GM23338 (cell line): ENCODE data around the gene SYNE2. TPM values are rescaled to one million over a fixed set of nuclear protein-coding genes. Genes with fewer than 3 reads are reported as not detected.

Source experiments
- ATAC-seq: fragments of 200-7000 bp; cut with Tn5 transposase; 3 replicates; pipeline ENCODE4 v1.9.1; 2020
- DNase-seq: peaks from one replicate; pipeline ENCODE4 v3.0.0-alpha.2; 2015; ENCODE audit warnings: low spot score
- H2AFZ ChIP-seq: fragments of 200-600 bp; sonication (generic); 2 replicates; pipeline ENCODE4 v1.8.0; 2016; ENCODE audit warnings: antibody characterized with exemption, mild to moderate bottlenecking, moderate library complexity
- H3F3A ChIP-seq: fragments of 200-600 bp; sonication (generic); replicated peaks from 2 replicates; pipeline ENCODE4 v1.8.0; 2017; ENCODE audit warnings: antibody characterized with exemption, mixed run types, low read depth
- H3K27ac ChIP-seq: fragments of 200-600 bp; sonication (generic); 2 replicates; pipeline ENCODE4 v1.6.1; 2016; ENCODE audit warnings: low read depth
- H3K27me3 ChIP-seq: fragments of 200-600 bp; sonication (generic); 2 replicates; pipeline ENCODE4 v1.8.0; 2016; ENCODE audit warnings: mild to moderate bottlenecking, mixed run types, moderate library complexity; ENCODE audit not compliant: insufficient read depth
- H3K36me3 ChIP-seq: fragments of 200-600 bp; sonication (generic); 2 replicates; pipeline ENCODE4 v1.8.0; 2016; ENCODE audit warnings: mild to moderate bottlenecking; ENCODE audit not compliant: insufficient read depth
- H3K4me1 ChIP-seq: fragments of 200-600 bp; sonication (generic); 2 replicates; pipeline ENCODE4 v1.8.0; 2016; ENCODE audit warnings: mild to moderate bottlenecking, moderate library complexity; ENCODE audit not compliant: insufficient read depth
- H3K4me2 ChIP-seq: fragments of 200-600 bp; sonication (generic); 2 replicates; pipeline ENCODE4 v1.7.1; 2017; ENCODE audit warnings: mixed run types
- H3K4me3 ChIP-seq: fragments of 200-600 bp; sonication (generic); 2 replicates; pipeline ENCODE4 v1.6.1; 2016; ENCODE audit warnings: mixed run types
- H3K79me2 ChIP-seq: fragments of 200-600 bp; sonication (generic); replicated peaks from 2 replicates; pipeline ENCODE4 v1.8.0; 2017; ENCODE audit warnings: mild to moderate bottlenecking; ENCODE audit not compliant: insufficient read depth
- H3K9me2 ChIP-seq: fragments of 200-600 bp; sonication (generic); 2 replicates; pipeline ENCODE4 v1.8.0; 2017; ENCODE audit not compliant: insufficient read depth
- H4K20me1 ChIP-seq: fragments of 200-600 bp; sonication (generic); replicated peaks from 2 replicates; pipeline ENCODE4 v1.8.0; 2017; ENCODE audit warnings: mild to moderate bottlenecking; ENCODE audit not compliant: insufficient read depth
- H3K27ac Mint-ChIP-seq: 2 replicates; pipeline ENCODE4 v1.8.0; 2020; ENCODE audit warnings: inconsistent platforms, mild to moderate bottlenecking, moderate library complexity, mixed read lengths
- H3K27me3 Mint-ChIP-seq: 3 replicates; pipeline ENCODE4 v1.8.0; 2022; ENCODE audit warnings: low read depth, mild to moderate bottlenecking, moderate library complexity, mixed read lengths, inconsistent platforms; ENCODE audit not compliant: insufficient read depth, poor library complexity
- H3K36me3 Mint-ChIP-seq: 3 replicates; pipeline ENCODE4 v1.8.0; 2021; ENCODE audit warnings: low read depth, mild to moderate bottlenecking, inconsistent platforms, moderate library complexity, mixed read lengths
- H3K4me1 Mint-ChIP-seq: 3 replicates; pipeline ENCODE4 v1.8.0; 2020; ENCODE audit warnings: mild to moderate bottlenecking, inconsistent platforms, mixed read lengths
- H3K4me3 Mint-ChIP-seq: 3 replicates; pipeline ENCODE4 v1.8.0; 2021; ENCODE audit warnings: moderate library complexity, mild to moderate bottlenecking, inconsistent platforms, mixed read lengths
- H3K9me3 Mint-ChIP-seq: 3 replicates; pipeline ENCODE4 v1.8.0; 2020; ENCODE audit warnings: moderate library complexity, mild to moderate bottlenecking, inconsistent platforms, mixed read lengths
- CREB1 ChIP-seq: fragments of 250-450 bp; sonication (Bioruptor Pico); IDR thresholded peaks from 2 replicates; pipeline ENCODE4 v1.5.0; 2020; ENCODE audit warnings: low read depth, mild to moderate bottlenecking, moderate library complexity
- EZH2 ChIP-seq: fragments of 200-600 bp; sonication (generic); IDR thresholded peaks from one replicate; pipeline ENCODE4 v1.8.0; 2017; ENCODE audit warnings: antibody characterized with exemption, mild to moderate bottlenecking, low read depth; ENCODE audit not compliant: unreplicated experiment
- EZH2phosphoT487 ChIP-seq: fragments of 200-600 bp; sonication (generic); IDR thresholded peaks from one replicate; pipeline ENCODE4 v1.8.1; 2018; ENCODE audit warnings: antibody characterized with exemption; ENCODE audit not compliant: unreplicated experiment
- JUNB ChIP-seq: IDR thresholded peaks from one replicate; pipeline ENCODE4 v1.6.1; 2016; ENCODE audit warnings: antibody characterized with exemption; ENCODE audit not compliant: unreplicated experiment
- NANOG ChIP-seq: IDR thresholded peaks from 2 replicates; pipeline ENCODE4 v1.6.1; 2016; ENCODE audit warnings: antibody characterized with exemption, borderline replicate concordance
- POLR2AphosphoS5 ChIP-seq: IDR thresholded peaks from 2 replicates; pipeline ENCODE4 v1.6.1; 2016; ENCODE audit warnings: antibody characterized with exemption, low read depth
- STAT1 ChIP-seq: IDR thresholded peaks from one replicate; pipeline ENCODE4 v1.6.1; 2016; ENCODE audit warnings: antibody characterized with exemption; ENCODE audit not compliant: unreplicated experiment
- ZNF114 ChIP-seq: fragments of 250-450 bp; sonication (Bioruptor Pico); IDR thresholded peaks from 2 replicates; pipeline ENCODE4 v1.5.0; 2020; ENCODE audit warnings: mild to moderate bottlenecking, moderate library complexity
- polyA plus RNA-seq: library from polyadenylated mRNA; unstranded; fragments of >200 nt; fragmentation: Nextera tagmentation; extraction: Ambion mirVana; gene quantifications from 2 replicates; pipeline ENCODE4 v1.2.1, GENCODE V29; 2016
- total RNA-seq: library from RNA; depleted of rRNA; stranded (reverse); fragments of >200 nt; shearing (Covaris generic); gene quantifications from 2 replicates; pipeline ENCODE4 v1.2.3, GENCODE V29; 2014
- TF ChIP-seq, protein P1 (sequence below), 2 experiments: fragments of 200-600 bp in 1 of 2; sonication (generic) in 1 of 2; conservative IDR thresholded peaks; 2 replicates each; pipeline versions ENCODE4 v1.5.1 to v1.6.1; 2016 to 2017; ENCODE audit warnings: antibody characterized with exemption in 2 of 2, low read depth in 2 of 2, mild to moderate bottlenecking in 2 of 2, moderate library complexity in 1 of 2
- TF ChIP-seq, protein P2 (sequence below): IDR thresholded peaks from one replicate; pipeline ENCODE4 v1.6.1; 2018; ENCODE audit warnings: antibody characterized with exemption; ENCODE audit not compliant: unreplicated experiment
- TF ChIP-seq, protein P3 (sequence below): IDR thresholded peaks from 2 replicates; pipeline ENCODE4 v1.6.1; 2016; ENCODE audit warnings: antibody characterized with exemption
- TF ChIP-seq, protein P4 (sequence below): fragments of 250-450 bp; sonication (Bioruptor Pico); IDR thresholded peaks from 2 replicates; pipeline ENCODE4 v1.5.0; 2020; ENCODE audit warnings: mild to moderate bottlenecking, moderate library complexity

SYNE2 gene
- total and polyA plus RNA-seq, 2 experiments from 2014 or later, result 34.3 to 86.5 TPM

DNA sequence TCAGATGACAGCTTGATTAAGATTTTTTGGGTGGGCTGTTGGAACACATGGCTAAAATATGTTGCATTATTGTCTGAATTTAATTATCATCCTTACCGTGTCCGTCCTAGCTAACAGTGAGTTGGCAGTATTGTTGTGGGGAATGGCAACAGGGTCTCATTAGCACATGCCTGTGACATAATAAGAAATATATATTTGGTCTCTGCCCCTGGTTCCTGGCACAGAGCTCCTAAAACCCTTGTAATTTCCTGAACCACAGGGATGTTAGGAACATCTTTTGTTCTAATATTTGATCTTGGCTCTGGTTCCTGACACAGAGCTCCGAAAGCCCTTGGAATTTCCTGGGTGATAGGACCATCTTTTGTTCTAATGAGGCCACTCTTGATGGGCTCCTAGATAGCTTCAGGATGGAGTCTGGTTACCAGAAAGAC is 76.0 kb downstream of the SYNE2 start (continued):
- TF ChIP-seq, protein P1, sequence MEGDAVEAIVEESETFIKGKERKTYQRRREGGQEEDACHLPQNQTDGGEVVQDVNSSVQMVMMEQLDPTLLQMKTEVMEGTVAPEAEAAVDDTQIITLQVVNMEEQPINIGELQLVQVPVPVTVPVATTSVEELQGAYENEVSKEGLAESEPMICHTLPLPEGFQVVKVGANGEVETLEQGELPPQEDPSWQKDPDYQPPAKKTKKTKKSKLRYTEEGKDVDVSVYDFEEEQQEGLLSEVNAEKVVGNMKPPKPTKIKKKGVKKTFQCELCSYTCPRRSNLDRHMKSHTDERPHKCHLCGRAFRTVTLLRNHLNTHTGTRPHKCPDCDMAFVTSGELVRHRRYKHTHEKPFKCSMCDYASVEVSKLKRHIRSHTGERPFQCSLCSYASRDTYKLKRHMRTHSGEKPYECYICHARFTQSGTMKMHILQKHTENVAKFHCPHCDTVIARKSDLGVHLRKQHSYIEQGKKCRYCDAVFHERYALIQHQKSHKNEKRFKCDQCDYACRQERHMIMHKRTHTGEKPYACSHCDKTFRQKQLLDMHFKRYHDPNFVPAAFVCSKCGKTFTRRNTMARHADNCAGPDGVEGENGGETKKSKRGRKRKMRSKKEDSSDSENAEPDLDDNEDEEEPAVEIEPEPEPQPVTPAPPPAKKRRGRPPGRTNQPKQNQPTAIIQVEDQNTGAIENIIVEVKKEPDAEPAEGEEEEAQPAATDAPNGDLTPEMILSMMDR (conservative IDR thresholded peaks at IDR 0.05; ENCODE audit: low read depth in 2 of 2), result no peak
- TF ChIP-seq EZH2phosphoT487, result no peak
- no peak for TF ChIP-seq JUNB
- no peak for TF ChIP-seq STAT1
- TF ChIP-seq NANOG, result no peak
- TF ChIP-seq ZNF114 (CRISPR knock-in tag), result no peak
- TF ChIP-seq, protein P2, sequence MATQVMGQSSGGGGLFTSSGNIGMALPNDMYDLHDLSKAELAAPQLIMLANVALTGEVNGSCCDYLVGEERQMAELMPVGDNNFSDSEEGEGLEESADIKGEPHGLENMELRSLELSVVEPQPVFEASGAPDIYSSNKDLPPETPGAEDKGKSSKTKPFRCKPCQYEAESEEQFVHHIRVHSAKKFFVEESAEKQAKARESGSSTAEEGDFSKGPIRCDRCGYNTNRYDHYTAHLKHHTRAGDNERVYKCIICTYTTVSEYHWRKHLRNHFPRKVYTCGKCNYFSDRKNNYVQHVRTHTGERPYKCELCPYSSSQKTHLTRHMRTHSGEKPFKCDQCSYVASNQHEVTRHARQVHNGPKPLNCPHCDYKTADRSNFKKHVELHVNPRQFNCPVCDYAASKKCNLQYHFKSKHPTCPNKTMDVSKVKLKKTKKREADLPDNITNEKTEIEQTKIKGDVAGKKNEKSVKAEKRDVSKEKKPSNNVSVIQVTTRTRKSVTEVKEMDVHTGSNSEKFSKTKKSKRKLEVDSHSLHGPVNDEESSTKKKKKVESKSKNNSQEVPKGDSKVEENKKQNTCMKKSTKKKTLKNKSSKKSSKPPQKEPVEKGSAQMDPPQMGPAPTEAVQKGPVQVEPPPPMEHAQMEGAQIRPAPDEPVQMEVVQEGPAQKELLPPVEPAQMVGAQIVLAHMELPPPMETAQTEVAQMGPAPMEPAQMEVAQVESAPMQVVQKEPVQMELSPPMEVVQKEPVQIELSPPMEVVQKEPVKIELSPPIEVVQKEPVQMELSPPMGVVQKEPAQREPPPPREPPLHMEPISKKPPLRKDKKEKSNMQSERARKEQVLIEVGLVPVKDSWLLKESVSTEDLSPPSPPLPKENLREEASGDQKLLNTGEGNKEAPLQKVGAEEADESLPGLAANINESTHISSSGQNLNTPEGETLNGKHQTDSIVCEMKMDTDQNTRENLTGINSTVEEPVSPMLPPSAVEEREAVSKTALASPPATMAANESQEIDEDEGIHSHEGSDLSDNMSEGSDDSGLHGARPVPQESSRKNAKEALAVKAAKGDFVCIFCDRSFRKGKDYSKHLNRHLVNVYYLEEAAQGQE, result no peak
- no peak for TF ChIP-seq EZH2
- TF ChIP-seq, protein P3, sequence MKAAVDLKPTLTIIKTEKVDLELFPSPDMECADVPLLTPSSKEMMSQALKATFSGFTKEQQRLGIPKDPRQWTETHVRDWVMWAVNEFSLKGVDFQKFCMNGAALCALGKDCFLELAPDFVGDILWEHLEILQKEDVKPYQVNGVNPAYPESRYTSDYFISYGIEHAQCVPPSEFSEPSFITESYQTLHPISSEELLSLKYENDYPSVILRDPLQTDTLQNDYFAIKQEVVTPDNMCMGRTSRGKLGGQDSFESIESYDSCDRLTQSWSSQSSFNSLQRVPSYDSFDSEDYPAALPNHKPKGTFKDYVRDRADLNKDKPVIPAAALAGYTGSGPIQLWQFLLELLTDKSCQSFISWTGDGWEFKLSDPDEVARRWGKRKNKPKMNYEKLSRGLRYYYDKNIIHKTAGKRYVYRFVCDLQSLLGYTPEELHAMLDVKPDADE, result no peak
- no peak for TF ChIP-seq POLR2AphosphoS5

DNA sequence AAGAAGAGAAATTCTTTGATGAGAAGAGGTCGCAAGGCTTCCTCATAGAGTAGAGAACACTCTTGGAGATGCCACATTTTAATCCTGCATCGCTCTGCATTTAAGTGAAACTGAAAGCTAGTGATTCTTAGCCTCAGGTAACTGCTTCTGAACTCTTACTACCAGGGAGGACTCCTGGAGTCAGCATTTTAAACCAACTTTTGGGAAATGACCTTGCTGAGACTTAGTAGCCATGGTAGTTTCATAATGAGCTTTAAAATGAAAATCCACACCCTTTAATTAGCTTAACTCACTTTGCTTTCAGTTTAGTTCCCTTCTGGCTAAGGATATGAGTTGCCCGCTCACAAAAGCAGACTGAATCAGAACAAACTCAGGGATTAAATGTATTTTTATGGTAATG is 80.3 kb downstream of the SYNE2 start:
- Histone ChIP-seq H2AFZ (no peak overlapping the region), H3K36me3 (no peaks in the 10 kb centered on the region), H4K20me1 (no peaks in the 10 kb centered on the region; the same call in 1 of the 2 replicates), H3F3A (no peaks in the 10 kb centered on the region), H3K4me1 (peaks cover 14% of the 10 kb centered on the region), H3K9me2 (peaks cover 7% of the 10 kb centered on the region; the same call in 1 of the 2 replicates), H3K4me2 (no peak overlapping the region), H3K27me3 (no peaks in the 10 kb centered on the region), H3K27ac (no peak overlapping the region), H3K79me2 (no peaks in the 10 kb centered on the region), H3K4me3 (no peak overlapping the region)
- Mint-ChIP-seq H3K36me3 (peaks cover 4% of the 10 kb centered on the region; the same call in 1 of the 3 replicates), H3K27ac (no peak overlapping the region), H3K27me3 (no peaks in the 10 kb centered on the region), H3K4me3 (no peak overlapping the region), H3K4me1 (peaks cover 28% of the 10 kb centered on the region), H3K9me3 (no peaks in the 10 kb centered on the region)
- DNase-seq, result no peak
- peak; percentile 60 for ATAC-seq
- TF ChIP-seq NANOG, result no peak
- TF ChIP-seq, protein P4, sequence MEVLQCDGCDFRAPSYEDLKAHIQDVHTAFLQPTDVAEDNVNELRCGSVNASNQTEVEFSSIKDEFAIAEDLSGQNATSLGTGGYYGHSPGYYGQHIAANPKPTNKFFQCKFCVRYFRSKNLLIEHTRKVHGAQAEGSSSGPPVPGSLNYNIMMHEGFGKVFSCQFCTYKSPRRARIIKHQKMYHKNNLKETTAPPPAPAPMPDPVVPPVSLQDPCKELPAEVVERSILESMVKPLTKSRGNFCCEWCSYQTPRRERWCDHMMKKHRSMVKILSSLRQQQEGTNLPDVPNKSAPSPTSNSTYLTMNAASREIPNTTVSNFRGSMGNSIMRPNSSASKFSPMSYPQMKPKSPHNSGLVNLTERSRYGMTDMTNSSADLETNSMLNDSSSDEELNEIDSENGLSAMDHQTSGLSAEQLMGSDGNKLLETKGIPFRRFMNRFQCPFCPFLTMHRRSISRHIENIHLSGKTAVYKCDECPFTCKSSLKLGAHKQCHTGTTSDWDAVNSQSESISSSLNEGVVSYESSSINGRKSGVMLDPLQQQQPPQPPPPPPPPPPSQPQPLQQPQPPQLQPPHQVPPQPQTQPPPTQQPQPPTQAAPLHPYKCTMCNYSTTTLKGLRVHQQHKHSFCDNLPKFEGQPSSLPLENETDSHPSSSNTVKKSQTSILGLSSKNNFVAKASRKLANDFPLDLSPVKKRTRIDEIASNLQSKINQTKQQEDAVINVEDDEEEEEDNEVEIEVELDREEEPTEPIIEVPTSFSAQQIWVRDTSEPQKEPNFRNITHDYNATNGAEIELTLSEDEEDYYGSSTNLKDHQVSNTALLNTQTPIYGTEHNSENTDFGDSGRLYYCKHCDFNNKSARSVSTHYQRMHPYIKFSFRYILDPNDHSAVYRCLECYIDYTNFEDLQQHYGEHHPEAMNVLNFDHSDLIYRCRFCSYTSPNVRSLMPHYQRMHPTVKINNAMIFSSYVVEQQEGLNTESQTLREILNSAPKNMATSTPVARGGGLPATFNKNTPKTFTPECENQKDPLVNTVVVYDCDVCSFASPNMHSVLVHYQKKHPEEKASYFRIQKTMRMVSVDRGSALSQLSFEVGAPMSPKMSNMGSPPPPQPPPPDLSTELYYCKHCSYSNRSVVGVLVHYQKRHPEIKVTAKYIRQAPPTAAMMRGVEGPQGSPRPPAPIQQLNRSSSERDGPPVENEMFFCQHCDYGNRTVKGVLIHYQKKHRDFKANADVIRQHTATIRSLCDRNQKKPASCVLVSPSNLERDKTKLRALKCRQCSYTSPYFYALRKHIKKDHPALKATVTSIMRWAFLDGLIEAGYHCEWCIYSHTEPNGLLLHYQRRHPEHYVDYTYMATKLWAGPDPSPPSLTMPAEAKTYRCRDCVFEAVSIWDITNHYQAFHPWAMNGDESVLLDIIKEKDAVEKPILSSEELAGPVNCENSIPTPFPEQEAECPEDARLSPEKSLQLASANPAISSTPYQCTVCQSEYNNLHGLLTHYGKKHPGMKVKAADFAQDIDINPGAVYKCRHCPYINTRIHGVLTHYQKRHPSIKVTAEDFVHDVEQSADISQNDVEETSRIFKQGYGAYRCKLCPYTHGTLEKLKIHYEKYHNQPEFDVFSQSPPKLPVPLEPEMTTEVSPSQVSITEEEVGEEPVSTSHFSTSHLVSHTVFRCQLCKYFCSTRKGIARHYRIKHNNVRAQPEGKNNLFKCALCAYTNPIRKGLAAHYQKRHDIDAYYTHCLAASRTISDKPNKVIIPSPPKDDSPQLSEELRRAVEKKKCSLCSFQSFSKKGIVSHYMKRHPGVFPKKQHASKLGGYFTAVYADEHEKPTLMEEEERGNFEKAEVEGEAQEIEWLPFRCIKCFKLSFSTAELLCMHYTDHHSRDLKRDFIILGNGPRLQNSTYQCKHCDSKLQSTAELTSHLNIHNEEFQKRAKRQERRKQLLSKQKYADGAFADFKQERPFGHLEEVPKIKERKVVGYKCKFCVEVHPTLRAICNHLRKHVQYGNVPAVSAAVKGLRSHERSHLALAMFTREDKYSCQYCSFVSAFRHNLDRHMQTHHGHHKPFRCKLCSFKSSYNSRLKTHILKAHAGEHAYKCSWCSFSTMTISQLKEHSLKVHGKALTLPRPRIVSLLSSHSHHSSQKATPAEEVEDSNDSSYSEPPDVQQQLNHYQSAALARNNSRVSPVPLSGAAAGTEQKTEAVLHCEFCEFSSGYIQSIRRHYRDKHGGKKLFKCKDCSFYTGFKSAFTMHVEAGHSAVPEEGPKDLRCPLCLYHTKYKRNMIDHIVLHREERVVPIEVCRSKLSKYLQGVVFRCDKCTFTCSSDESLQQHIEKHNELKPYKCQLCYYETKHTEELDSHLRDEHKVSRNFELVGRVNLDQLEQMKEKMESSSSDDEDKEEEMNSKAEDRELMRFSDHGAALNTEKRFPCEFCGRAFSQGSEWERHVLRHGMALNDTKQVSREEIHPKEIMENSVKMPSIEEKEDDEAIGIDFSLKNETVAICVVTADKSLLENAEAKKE, result no peak
- no peak for TF ChIP-seq CREB1 (CRISPR knock-in tag)
- no peak for TF ChIP-seq POLR2AphosphoS5
- no peak for TF ChIP-seq EZH2
- TF ChIP-seq EZH2phosphoT487, result no peak
